Measurements from ENCODE around the gene ZNF689.

- TF ChIP-seq ZNF343 (CRISPR knock-in tag; IDR thresholded peaks at IDR 0.05) (no peak), CREB1 (IDR thresholded peaks at IDR 0.05) (no peak), CREB1 (CRISPR knock-in tag; IDR thresholded peaks at IDR 0.05) (no peak)
Observed at GRCh38 chr16:30656388-30656787, 46.2 kb upstream of the ZNF689 start.

Measured in HepG2 (cell line).